Retinal pigment epithelial cell (primary cell): Measurements from ENCODE around the gene G3BP2.
A peak's percentile ranks its signal among the peaks of the same experiment; 100 is the strongest.

ENCODE experiments used
- DNase-seq: peaks from one replicate; pipeline ENCODE4 v3.0.0-alpha.2; 2010; ENCODE audit warnings: low read depth
- H3K4me3 ChIP-seq: 2 replicates; pipeline ENCODE4 v1.5.1; 2011; ENCODE audit warnings: mild to moderate bottlenecking, low read length, control low read depth, moderate library complexity
- CTCF ChIP-seq: conservative IDR thresholded peaks from 2 replicates; pipeline ENCODE4 v1.5.1; 2011; ENCODE audit warnings: low read depth, low read length, control low read depth, inconsistent platforms

Gene G3BP2

GRCh38 chr4:75679876-75680575, 6.8 kb upstream of the G3BP2 start:
- TF ChIP-seq CTCF: no peak
- DNase-seq: no peak
- no peak overlapping the region for H3K4me3 ChIP-seq

GRCh38 chr4:75678965-75679364, 5.8 kb upstream of the G3BP2 start:
- no peak for DNase-seq
- no peak overlapping the region for H3K4me3 ChIP-seq
- TF ChIP-seq CTCF: no peak

- TF ChIP-seq CTCF: no peak
- no peak for DNase-seq
- H3K4me3 ChIP-seq: no peak overlapping the region
These were observed 5.3 kb upstream of the G3BP2 start for GRCh38 chr4:75678473-75678872.

- no peak overlapping the region for H3K4me3 ChIP-seq
- TF ChIP-seq CTCF: no peak
- DNase-seq: no peak
These were observed 1.9 kb upstream of the G3BP2 start for GRCh38 chr4:75675004-75675531.

- peak overlapping the region; percentile 99 for H3K4me3 ChIP-seq
- no peak for TF ChIP-seq CTCF
- no peak for DNase-seq
These were observed 733 bp upstream of the G3BP2 start for GRCh38 chr4:75673959-75674328.

- peak; percentile 14 for DNase-seq
- H3K4me3 ChIP-seq: peak overlapping the region; percentile 99
- TF ChIP-seq CTCF: no peak
These were observed 667 bp downstream of the G3BP2 start for GRCh38 chr4:75672461-75673026.
